Activated T-cell treated with anti-CD3 and anti-CD28 coated beads, Interleukin-2, amount 50 U/mL, for 48 hours (primary cell): ENCODE data around the gene MERTK.
A peak's percentile ranks its signal among the peaks of the same experiment; 100 is the strongest.
"Not testable (repeated sequence)": the region's sequence is repeated elsewhere in the genome, so short reads cannot be mapped to it uniquely, and the experiment has no call there.

ENCODE experiments used
- DNase-seq, 2 experiments: peaks; one replicate each; pipeline ENCODE4 v3.0.0-alpha.2; 2020

MERTK gene

GRCh38 chr2:111897924-111898702 is at the start of gene MERTK:
Gene MERTK, plus strand, starts transcription at chr2:111898607. Its CDS starts 129 bp downstream, at chr2:111898736.
- peak; percentile 74 to 79 for DNase-seq

DNA sequence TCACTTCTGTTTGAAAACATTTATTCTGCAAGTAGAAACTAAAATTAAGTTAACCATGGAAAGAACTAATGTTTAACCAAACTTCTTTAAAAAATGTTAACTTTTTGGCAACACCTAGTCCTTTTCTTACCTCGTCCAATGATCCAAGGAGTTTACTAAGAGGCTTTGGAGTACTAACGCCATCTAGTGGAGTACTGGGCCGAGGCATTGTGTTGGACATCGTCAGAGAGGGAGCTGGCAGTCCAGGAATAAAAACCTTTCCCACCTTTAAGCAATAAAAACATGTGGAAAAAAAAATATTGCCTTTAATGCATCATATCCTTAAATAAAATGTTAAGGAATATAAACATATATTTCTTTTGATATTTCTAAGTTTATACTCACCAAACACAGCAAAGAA is 47.8 kb upstream of the MERTK start:
- DNase-seq = peak; percentile 31 to 32

DNA sequence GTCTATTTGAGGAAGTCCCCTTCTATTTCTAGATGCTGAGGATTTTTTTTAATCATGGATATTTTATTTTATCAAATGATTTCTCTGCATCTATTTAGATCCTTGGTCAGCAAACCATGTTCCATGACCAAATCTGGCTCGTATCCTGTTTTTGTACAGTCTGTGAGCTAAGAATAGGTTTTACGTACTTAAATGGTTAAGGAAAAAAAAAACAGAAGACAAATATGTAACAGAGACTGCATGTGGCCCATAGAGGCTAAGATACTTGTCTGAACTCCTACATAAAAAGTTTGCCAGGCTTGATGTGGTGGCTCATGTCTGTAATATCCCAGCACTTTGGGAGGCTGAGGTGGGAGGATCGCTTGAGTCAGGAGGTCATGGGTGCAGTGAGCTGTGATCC is 45.9 kb upstream of the MERTK start:
- DNase-seq = not testable (repeated sequence)

DNA sequence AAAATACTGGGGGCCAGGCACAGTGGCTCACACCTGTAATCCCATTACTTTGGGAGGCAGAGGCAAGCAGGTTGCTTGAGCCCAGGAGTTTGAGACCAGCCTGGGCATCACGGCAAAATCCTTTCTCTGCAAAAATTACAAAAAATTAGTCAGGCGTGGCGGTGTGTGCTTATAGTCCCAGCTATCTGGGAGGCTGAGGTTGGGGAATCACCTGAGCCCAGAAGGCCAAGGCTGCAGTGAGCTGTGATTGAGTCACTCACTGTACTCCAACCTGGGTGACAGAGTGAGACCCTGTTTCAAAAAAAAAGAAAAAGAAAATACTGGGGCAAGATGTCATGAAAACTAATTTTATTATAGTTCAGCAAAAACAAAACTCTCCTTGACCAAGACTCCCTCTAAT is 38.4 kb upstream of the MERTK start:
- DNase-seq = not testable (repeated sequence)

- not testable (repeated sequence) for DNase-seq
Measured at GRCh38 chr2:111865124-111865523, 33.3 kb upstream of the MERTK start.

DNA sequence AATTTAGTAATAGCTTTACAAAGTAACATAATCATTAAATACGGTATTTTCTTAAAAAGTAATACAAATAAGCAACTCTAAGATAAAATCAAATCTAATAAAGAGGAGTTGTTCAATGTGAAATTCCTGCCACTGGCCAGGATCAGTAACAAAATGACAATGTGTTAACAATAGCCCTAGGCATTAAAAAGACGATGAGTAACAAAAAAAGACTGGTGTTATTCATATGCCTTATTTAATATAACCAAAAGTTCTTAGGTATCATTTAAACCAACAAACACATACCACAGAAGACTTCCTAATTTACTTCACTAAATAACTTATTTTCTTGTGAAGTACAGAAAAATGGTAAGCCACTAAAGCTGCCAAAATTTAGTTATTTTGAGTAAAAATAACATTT is 25.6 kb upstream of the MERTK start:
- DNase-seq = not testable (repeated sequence)

DNA sequence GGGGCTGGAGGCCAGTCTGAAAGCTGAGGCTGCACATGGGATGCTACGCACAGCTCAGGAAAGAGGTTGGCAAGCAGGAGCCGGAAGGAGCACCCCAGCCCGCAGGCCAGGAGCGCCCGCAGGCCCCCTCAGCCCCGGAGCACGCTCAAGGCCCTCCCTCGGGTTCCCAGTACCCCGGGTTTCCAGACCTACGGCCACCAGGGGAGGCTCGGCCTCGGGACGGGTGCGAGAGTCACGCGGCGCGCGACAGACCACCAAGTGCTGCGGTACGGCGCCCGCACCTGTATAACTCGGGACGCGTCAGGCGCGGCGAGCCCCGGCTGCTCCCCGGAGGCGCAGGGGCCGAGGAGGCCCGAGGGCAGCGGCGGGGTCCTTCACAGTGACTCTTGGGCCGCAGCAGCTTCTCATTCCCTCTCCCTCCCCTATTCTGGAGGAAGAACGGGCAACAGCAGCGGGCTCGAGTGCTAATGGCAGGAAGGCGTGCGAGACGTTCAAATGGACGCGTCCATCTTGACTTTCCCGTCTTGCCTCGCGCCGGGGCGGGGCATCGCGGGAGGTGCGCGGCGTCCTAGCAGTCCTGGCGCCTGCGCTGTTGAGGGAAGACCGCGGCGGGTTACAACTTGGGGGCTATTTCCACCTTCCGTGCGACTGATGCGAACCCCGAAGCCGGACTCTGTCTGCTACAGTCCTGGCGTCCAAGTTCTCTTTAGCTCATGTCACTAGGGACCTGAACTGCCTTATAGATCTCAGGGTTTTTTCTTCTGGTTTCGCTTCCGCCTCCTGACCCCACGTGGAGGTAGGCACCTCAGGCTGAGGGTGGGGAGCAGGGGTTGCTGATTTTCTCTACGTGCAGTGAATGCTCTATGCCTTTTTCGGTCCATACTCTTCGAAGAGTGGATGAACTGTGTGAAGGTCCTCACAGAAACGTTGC is 14.5 kb upstream of the MERTK start, which contains the start of gene ANAPC1:
Gene ANAPC1 (minus strand): TSS at position 533 of the 931 bp plus-strand sequence. CDS start 3,368 bp downstream, outside the sequence.
- DNase-seq = peak; percentile 92

GRCh38 chr2:111884592-111884964 is 13.8 kb upstream of the MERTK start:
- no peak for DNase-seq

DNA sequence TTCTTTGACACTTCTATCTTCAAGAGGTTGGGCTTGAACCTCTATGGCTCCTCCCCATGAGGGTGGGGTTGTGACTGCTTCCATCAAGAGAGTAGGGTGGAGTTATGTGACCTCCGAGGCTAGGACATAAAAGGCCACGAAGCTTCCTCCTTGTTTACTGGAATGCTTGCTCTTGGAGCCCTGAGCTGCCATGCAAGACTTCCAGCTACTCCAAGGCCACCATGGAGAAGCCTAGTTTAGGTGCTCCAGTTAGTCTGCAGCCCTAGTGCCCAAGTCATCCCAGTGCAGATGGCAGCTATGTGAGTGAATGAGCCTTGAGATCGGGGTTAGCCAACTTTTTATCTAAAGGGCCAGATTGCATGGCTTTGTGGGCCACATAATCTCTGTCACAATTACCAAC is 2.4 kb upstream of the MERTK start:
- no peak for DNase-seq

- DNase-seq = no peak
Measured at GRCh38 chr2:111896576-111896975, 1.8 kb upstream of the MERTK start.

DNA sequence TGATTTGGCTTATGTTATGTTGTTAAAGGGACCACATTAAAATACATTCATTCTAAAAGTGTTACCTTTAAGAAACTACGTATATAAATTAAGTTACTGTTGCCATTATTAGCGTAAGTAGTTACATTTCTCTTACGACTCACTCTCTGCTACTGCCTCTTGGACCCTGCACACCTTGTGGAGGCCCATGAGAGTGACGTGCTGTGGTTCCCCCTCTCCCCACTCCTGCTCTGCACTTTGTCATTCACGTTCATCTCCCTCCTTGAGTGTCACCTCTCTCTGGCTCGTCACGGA is 830 bp upstream of the MERTK start:
- DNase-seq = no peak

DNA sequence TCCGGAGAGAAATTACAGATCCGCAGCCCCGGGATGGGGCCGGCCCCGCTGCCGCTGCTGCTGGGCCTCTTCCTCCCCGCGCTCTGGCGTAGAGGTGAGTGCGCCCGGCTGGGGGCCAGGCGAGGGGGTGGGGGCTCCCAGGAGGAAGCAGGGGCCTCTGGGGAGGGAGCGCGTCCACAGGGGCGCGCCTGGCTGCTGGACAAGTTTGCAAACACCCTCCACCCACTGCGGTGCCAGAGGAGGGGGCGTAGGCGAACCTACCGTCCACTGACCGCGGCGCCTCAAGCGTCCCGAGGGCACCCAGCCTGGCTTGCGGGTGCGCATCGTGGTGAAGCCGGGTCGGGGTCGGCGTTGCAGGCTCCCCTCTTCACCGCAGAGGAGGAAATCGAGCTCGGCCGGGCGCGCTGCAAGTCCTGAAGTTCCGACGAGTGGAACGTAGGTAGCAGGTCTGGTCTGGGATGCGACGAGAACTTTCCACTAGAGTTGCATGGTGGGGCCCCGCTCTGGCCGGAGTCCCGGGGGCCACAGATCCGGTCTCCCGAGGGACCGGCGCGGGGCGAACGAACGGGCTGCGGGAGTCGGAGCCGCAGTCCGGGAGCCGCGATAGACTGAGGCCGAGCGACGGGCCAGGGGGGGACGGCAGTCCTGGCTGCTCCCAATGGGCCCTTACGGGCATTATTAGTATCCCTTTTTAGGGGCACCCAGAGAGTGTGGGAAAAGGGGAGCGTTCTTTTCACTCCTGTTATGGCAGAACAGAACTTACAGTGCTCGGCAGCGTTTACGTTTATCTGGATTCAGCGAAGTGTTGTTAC is 502 bp downstream of the MERTK start:
- peak; percentile 48 to 54 for DNase-seq

- DNase-seq = no peak
Measured at GRCh38 chr2:111900859-111901258, 2.5 kb downstream of the MERTK start.

- no peak for DNase-seq
Measured at GRCh38 chr2:111903516-111903915, 5.1 kb downstream of the MERTK start.

DNA sequence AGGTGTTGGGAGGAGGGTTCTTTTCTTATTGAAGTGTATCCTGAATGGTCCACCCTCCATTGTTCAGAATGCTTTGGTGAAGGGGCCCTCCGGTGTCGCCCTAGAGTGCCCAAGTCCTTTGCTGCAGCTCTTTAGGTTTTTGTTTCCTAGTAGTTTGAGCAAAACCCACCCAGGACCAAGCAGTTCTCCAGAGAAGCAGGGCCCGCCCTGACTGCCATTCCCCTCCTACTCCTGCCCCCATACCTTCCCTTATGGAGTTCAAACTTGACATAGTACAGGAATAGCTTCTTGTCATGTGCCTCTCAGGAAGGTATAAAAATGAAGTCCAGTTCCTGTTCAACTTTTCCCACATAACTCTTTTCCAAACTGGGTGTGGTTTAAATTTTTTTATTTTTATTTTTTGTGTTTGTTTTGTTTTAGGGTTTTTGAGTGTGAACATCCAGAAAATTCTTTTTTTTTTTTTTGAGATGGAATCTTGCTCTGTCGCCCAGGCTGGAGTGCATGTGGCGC is 5.6 kb downstream of the MERTK start:
- no peak for DNase-seq

DNA sequence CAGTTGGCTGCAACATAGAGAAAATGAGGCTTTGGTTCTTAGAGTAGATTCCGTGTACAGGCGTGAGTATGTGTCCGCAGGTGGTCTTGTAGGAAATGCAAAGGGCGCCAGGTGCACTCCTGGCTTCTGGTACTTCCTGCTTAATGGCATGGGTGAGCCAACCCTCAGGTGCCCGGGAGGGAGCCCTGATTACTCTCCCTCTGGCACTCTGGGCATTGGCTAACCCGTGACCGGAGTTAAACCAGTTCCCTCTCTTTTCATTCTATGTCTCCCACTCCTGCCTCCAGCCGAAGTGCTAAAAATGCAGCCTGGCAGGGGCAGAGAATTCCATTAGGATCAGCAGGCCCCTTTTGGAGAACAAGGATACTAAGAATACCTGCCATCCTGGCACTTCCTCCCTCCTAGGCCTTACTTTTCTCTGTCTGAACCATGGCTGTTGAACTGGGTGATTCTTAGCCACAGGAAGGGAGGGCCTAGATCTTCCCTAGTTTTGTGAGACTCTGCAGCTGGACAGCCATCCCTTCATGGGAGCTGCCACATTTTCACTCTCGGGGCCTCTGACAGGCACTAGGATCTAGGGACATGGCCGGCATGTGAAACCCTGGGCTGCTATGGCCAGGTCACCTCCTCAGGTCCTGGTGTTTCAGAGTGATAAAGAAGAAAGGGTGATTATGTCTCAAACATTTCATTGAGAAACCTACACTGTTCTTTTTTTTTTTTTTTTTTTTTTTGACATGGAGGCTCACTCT is 6.5 kb downstream of the MERTK start:
- DNase-seq = no peak

GRCh38 chr2:111905475-111905869 is 7.1 kb downstream of the MERTK start:
- DNase-seq = not testable (repeated sequence)

DNA sequence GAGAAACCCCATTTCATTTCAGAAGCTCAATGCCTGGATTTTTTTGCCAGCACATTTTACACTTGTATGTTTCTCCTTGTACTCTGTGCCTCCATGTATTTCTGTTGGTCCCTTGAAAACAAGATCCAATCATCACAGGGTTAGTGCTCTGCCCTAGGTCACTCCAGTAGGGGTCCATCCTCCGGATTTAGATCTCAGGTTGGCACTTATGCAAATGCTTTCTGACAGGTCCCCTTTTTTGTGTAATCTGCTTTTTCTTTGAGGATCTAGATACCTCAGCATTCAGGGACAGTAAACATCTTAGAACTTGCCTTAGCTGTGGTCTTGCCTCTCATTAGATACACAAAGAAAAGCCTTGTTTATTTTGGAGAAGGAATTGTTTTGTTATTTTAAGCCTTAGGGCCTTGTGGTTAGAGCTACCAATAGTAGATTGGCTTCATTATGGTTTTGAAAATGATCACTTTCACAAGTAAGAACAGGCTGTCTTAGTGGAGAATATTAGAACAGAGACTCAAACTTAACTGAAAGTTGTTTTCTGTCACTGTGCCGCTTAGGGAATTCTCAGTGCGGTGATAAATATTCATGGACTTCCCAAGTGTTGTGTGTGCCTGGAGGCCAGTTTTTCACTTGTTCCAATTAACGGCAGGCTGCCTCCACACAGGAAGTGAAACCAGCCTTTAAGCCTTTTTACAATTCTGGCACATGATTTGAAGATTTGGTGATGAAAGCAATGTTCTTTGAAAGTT is 7.8 kb downstream of the MERTK start:
- DNase-seq = no peak

DNA sequence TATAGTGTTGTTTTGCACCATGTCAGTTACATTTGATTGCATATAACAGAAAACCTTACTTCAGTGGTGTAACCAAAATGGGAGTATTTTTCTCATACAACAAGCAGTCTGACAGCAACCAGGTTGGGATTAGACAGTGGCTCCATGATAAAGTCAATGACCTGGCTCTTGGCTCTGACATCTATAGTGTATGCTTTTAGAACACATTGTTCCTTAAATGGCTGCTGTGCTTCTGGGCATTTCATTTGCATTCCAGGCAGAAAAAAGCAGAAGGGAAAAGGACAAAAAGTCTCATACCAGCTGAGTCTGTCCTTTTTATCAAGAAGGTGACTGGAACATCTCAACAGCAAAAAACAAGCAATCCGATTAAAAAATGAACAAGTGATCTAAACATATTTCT is 10.2 kb downstream of the MERTK start:
- DNase-seq = no peak

DNA sequence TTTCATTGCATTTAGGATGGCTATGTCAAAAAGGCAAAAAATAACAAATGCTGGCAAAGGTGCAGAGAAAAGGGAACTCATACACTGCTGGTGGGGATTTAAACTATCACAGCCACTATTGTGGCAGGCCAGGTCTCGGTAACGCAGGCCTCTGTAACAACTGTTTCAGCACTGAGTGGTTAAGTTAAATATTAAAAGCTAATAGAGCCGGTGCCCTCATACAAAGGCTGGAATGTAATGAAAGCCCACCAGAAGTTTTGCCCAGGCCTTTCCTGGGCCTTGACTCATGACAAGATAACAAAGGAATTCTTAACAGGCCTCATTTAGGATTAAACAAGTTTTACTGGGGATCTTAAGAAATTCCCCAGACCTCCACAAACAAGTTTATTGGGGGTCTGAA is 10.7 kb downstream of the MERTK start:
- no peak for DNase-seq

- not testable (repeated sequence) for DNase-seq
Measured at GRCh38 chr2:111909997-111910396, 11.6 kb downstream of the MERTK start.
